Colonic mucosa (tissue), 4 donors: ENCODE data around the gene CFAP251. TPM values are rescaled to one million over a fixed set of nuclear protein-coding genes. Genes with fewer than 3 reads are reported as not detected.
"Not testable (repeated sequence)": the region's sequence is repeated elsewhere in the genome, so short reads cannot be mapped to it uniquely, and the experiment has no call there.

ENCODE experiments used
- DNase-seq: peaks from one replicate; pipeline ENCODE4 v3.0.0-alpha.2; 2020
- H3K27ac ChIP-seq: fragments of 200-600 bp; one replicate; pipeline ENCODE4 v1.8.0; 2021
- H3K27me3 ChIP-seq: fragments of 200-600 bp; one replicate; pipeline ENCODE4 v1.8.0; 2021
- H3K36me3 ChIP-seq: fragments of 200-600 bp; one replicate; pipeline ENCODE4 v1.8.0; 2021
- H3K4me1 ChIP-seq: fragments of 200-600 bp; one replicate; pipeline ENCODE4 v1.8.0; 2021; ENCODE audit warnings: mild to moderate bottlenecking
- H3K4me3 ChIP-seq: fragments of 200-600 bp; one replicate; pipeline ENCODE4 v1.8.0; 2021
- H3K9ac ChIP-seq, 2 donors: one replicate each; pipeline ENCODE4 v1.7.0; 2013; ENCODE audit warnings: control low read depth in 2 of 2, low read depth in 2 of 2, low read length in 2 of 2
- H3K9me3 ChIP-seq: fragments of 200-600 bp; one replicate; pipeline ENCODE4 v1.8.0; 2021
- CTCF ChIP-seq: fragments of 200-600 bp; IDR thresholded peaks from one replicate; pipeline ENCODE4 v1.8.0; 2022; ENCODE audit warnings: antibody characterized with exemption, mild to moderate bottlenecking
- intact Hi-C: fragments of 100-400 bp; cut with DNase I; formaldehyde crosslinking; loops from one replicate; pipeline ENCODE4 v1.14.1; 2022
- total RNA-seq, 2 donors: library from RNA; stranded (reverse); fragmentation: NEBNext Ultra II Directional in 1 of 2; extraction: Animal tissue kit (Norgen Biotek cat#: 25700) in 1 of 2; gene quantifications; one replicate each; pipeline ENCODE4 v1.2.1, GENCODE V29; 2021
- donor health status: healthy.
- donor health status: DM: no; HTN: no; CAD: no.
- donor health status: DM: no; HTN: no; CAD: no.

Gene CFAP251, protein sequence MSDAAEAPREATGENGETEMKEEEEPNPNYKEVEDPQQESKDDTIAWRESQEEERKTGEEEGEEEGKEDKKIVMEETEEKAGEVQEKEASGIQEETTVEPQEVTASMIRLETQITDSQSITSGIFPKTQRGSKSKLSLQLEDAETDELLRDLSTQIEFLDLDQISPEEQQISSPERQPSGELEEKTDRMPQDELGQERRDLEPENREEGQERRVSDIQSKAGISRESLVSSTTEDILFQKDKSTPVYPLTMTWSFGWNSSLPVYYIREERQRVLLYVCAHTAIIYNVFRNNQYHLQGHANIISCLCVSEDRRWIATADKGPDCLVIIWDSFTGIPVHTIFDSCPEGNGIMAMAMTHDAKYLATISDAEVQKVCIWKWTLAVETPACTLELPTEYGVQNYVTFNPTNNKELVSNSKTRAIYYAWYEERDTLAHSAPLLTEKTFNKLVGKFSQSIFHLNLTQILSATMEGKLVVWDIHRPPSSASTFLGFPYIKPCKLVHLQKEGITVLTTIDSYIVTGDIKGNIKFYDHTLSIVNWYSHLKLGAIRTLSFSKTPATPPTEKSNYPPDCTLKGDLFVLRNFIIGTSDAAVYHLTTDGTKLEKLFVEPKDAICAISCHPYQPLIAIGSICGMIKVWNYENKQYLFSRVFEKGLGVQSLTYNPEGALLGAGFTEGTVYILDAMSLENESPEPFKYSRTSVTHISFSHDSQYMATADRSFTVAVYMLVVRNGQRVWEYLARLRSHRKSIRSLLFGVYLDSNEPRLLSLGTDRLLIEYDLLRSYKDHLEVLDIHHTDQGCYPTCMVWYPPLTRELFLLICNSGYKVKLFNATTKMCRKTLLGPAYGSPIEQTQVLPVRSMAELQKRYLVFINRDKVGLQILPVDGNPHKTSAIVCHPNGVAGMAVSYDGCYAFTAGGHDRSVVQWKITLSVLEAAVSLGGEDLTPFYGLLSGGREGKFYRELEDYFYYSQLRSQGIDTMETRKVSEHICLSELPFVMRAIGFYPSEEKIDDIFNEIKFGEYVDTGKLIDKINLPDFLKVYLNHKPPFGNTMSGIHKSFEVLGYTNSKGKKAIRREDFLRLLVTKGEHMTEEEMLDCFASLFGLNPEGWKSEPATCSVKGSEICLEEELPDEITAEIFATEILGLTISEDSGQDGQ
- total RNA-seq: under 1 TPM; 0.64 to 0.93 TPM

GRCh38 chr12:121917950-121918678 lies at the start of gene CFAP251:
TSS of gene CFAP251 (plus strand) at chr12:121918592. CDS start at chr12:121921306, 2,714 bp downstream.
- H3K36me3 ChIP-seq: no peaks in the 10 kb centered on the region
- H3K27me3 ChIP-seq: no peaks in the 10 kb centered on the region
- H3K4me1 ChIP-seq: no peaks in the 10 kb centered on the region
- no peaks in the 10 kb centered on the region for H3K9me3 ChIP-seq
- H3K9ac ChIP-seq: peak within 1 kb of the TSS; percentile 47 to 68
- H3K4me3 ChIP-seq: peak within 1 kb of the TSS; percentile 39
- peak; percentile 98 for DNase-seq
- intact Hi-C loops: no loop called here
- H3K27ac ChIP-seq: no peak within 1 kb of the TSS
- TF ChIP-seq CTCF: peak; percentile 59

- H3K9me3 ChIP-seq, H3K4me1 ChIP-seq, H3K36me3 ChIP-seq, H3K27me3 ChIP-seq, H3K4me3 ChIP-seq, DNase-seq, H3K27ac ChIP-seq, H3K9ac ChIP-seq, intact Hi-C loops: not testable (repeated sequence)
These were observed 49.2 kb upstream of the CFAP251 start for GRCh38 chr12:121869229-121869628.

DNA sequence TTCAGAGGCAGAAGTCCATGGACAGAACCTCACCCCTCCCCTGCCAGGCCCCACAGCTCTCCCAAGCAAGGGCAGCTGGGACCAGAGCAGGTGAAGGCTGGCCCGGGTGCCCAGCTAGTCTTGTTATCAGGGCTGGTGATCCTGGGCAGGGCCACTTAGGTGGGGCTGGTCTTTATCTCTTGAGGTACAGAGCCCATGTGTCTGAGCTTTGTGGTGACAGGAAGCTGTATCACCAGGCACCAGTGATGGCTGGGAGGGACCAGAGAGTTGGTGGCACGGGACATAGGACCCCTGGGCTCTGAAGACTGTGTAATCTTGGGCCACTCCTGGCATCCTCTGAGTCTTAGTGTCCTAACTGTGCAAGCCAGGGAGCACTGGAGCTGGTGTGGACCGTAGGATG lies 46.9 kb upstream of the CFAP251 start:
- no peaks in the 10 kb centered on the region for H3K9me3 ChIP-seq
- intact Hi-C loops: no loop called here
- TF ChIP-seq CTCF: no peak

GRCh38 chr12:121872546-121873215 lies 45.7 kb upstream of the CFAP251 start:
- H3K4me1 ChIP-seq: no peaks in the 10 kb centered on the region
- peak; percentile 69 for DNase-seq
- H3K27me3 ChIP-seq: no peaks in the 10 kb centered on the region
- intact Hi-C loops: no loop called here
- no peak overlapping the region for H3K4me3 ChIP-seq
- no peak for TF ChIP-seq CTCF
- no peaks in the 10 kb centered on the region for H3K36me3 ChIP-seq
- H3K9me3 ChIP-seq: no peaks in the 10 kb centered on the region
- no peak overlapping the region for H3K27ac ChIP-seq
- H3K9ac ChIP-seq: no peak overlapping the region

More for the DNA sequence above, 46.9 kb upstream of the CFAP251 start:
- no peak for DNase-seq
- Histone ChIP-seq H3K36me3 (no peaks in the 10 kb centered on the region), H3K4me1 (no peaks in the 10 kb centered on the region), H3K27ac (no peak overlapping the region), H3K9ac (no peak overlapping the region), H3K27me3 (no peaks in the 10 kb centered on the region), H3K4me3 (no peak overlapping the region)

DNA sequence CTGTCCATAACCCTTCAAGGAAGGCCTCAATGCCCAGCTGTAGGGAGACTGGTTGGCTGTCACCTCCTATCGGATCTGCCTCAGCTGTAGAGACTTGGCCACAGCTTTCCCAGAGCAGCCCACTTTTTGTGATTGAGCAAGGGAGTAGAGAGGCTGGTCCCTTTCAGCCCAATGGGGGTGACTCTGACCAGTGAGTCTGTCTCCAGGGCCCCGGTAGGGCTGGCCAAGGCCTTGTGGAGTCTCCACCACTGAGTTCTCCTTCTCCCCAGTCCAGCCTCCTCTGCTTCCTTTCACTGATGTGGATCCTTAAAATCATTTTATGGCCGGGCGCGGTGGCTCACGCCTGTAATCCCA lies 45.2 kb upstream of the CFAP251 start:
- intact Hi-C loops: no loop called here
- no peak for DNase-seq
- no peak for TF ChIP-seq CTCF

More for the DNA sequence above, 45.2 kb upstream of the CFAP251 start:
- H3K4me3 ChIP-seq: no peak overlapping the region
- no peak overlapping the region for H3K27ac ChIP-seq
- H3K36me3 ChIP-seq: no peaks in the 10 kb centered on the region
- H3K27me3 ChIP-seq: no peaks in the 10 kb centered on the region
- no peaks in the 10 kb centered on the region for H3K9me3 ChIP-seq
- no peaks in the 10 kb centered on the region for H3K4me1 ChIP-seq
- no peak overlapping the region for H3K9ac ChIP-seq
